Cardiac fibroblast (primary cell): Measurements from ENCODE around the gene ZNF365.

Source experiments
- DNase-seq, 2 donors: peaks; one replicate each; pipeline versions ENCODE4 v3.0.0 to v3.0.0-alpha.2; 2010; ENCODE audit warnings: low read depth in 2 of 2
- H3K4me3 ChIP-seq, 2 donors: replicated peaks in 1 of 2; 1 replicate in 1 of 2; 2 replicates in 1 of 2; pipeline ENCODE4 v1.5.1; 2011; ENCODE audit warnings: low read depth in 2 of 2, low read length in 2 of 2, mild to moderate bottlenecking in 2 of 2, moderate library complexity in 1 of 2
- TF ChIP-seq, protein P1 (sequence below): IDR thresholded peaks from one replicate; pipeline ENCODE4 v1.5.1; 2011; ENCODE audit warnings: low read depth, mild to moderate bottlenecking, low read length, inconsistent platforms

The ZNF365 gene

DNA sequence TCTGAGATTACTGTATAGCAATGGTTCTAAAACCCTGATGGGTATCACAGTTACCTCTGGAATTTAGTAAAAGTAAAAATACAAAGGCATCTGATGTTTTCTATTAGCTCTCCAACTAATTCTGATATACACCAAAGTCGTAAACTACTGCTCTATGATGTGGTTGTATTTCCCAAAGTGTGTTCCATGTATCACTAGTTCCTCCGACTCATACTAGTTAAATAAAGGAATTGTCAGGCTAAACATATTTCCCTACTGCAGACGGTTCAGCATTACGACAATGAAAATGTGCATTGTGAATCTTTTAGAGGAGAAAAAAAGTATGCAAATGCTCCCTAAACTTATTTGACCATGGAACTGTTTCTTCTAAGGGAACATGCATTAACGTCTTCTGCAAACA, 38.9 kb downstream of the ZNF365 start:
- DNase-seq: no peak
- no peak overlapping the region for H3K4me3 ChIP-seq
- TF ChIP-seq, protein P1, sequence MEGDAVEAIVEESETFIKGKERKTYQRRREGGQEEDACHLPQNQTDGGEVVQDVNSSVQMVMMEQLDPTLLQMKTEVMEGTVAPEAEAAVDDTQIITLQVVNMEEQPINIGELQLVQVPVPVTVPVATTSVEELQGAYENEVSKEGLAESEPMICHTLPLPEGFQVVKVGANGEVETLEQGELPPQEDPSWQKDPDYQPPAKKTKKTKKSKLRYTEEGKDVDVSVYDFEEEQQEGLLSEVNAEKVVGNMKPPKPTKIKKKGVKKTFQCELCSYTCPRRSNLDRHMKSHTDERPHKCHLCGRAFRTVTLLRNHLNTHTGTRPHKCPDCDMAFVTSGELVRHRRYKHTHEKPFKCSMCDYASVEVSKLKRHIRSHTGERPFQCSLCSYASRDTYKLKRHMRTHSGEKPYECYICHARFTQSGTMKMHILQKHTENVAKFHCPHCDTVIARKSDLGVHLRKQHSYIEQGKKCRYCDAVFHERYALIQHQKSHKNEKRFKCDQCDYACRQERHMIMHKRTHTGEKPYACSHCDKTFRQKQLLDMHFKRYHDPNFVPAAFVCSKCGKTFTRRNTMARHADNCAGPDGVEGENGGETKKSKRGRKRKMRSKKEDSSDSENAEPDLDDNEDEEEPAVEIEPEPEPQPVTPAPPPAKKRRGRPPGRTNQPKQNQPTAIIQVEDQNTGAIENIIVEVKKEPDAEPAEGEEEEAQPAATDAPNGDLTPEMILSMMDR: no peak

DNA sequence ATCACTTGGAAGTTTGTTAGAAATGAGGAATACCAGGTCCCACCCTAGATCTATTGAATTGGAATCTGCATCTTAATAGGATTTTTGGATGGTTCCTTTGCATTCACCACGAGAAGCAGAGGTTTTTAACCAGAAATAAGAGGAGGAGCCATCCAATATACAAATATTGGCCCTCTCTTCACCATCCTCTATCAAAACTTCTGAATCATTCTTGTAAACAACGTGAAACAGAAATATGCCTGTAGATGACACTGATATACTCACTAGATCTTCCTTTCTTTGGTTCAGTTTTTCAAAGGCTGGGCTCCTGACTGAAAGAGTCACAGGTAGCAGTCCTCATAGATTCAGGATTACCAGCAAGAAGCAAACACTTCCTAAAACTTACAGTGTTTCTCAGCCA, 39.5 kb downstream of the ZNF365 start:
- H3K4me3 ChIP-seq: no peak overlapping the region
- TF ChIP-seq, protein P1: no peak
- DNase-seq: no peak

DNA sequence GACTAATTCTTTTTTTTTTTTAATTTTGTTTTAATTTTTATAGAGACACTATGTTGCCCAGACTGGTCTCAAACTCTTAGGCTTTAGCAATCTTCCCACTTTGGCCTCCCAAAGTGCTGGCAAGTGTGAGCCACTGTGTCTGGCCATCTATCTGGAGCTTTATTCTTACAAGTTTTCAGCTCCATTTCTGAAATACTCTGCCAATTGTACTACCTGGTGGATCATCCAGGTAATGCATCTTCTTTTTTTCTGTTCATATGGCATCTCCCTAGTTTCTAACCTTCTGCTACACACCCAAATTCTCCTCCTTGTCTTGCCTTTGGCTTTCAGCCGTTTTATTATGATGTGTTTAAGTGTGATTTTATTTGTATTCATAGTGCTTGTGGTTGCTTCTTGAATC, 40.2 kb downstream of the ZNF365 start:
- no peak overlapping the region for H3K4me3 ChIP-seq
- peak in 1 of 2 donors; percentile 10 for DNase-seq

DNA sequence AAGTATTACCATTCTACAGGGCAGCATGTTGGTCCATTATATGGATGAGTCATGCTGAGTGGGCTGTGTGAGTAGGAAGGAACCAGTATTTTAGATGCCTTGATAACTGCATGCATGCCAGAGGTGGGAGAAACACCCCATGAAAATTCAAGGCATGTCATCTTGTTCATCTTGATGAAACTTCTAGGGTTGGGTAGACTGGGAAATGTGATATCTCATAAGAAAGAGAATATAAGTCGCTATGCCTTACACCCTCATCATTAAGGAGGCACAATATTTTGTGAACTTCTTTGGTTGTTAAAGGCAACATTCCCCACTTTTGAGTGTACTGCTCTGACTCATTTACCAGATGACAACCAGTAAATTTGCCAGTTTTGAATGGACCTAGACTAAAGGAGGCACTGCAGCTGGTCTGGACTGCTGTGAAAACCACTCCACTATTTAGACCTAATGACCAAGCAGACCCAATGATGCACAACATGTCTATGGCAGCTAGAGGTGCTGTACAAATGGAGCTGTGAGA, 48.0 kb downstream of the ZNF365 start:
- H3K4me3 ChIP-seq: no peak overlapping the region

More for the DNA sequence above, 40.2 kb downstream of the ZNF365 start:
- TF ChIP-seq, protein P1: peak; percentile 18

DNA sequence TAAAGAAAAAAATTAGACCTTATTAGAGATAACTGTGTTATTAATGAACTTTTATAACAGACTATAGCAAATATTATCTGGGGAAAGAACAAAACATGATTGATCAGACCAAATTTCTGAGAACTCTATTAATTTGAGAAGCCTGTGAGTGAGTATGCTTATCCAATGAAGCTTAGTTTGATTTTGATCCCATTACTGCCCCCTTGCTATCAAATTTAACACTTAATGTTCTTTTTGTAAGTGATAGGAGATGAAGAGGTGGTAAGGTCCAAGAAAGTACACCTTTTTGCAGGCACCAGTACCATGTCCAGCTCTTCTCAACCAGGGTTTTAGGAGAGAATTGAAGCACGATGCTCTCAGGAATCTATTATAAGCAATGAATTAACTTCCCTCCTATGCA, 49.9 kb downstream of the ZNF365 start:
- TF ChIP-seq, protein P1: peak; percentile 6
- peak in 1 of 2 donors; percentile 14 for DNase-seq
- no peak overlapping the region for H3K4me3 ChIP-seq

More for the DNA sequence above, 48.0 kb downstream of the ZNF365 start:
- TF ChIP-seq, protein P1: peak; percentile 5
- DNase-seq: peak; percentile 37 to 85

DNA sequence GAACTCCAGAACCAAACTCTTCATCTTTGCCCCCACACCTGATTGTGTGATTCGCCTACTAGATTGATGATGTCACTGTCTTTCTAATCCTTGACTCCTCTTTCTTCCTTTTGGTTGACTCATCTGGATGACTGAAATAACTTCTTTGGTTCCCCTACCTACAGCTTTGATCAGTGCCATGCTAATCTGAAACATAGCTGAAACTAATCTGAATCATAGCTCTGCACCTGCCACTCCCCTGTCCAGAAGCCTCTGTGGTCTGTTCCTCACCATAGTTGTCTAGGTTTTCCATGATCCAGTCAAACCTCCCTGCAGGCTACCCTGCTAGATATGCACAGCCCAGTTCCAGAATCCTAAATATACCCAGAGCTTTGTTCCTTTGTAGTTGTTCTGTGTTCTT, 51.9 kb downstream of the ZNF365 start:
- peak in 1 of 2 donors; percentile 59 for DNase-seq
- TF ChIP-seq, protein P1: no peak
- no peak overlapping the region for H3K4me3 ChIP-seq

DNA sequence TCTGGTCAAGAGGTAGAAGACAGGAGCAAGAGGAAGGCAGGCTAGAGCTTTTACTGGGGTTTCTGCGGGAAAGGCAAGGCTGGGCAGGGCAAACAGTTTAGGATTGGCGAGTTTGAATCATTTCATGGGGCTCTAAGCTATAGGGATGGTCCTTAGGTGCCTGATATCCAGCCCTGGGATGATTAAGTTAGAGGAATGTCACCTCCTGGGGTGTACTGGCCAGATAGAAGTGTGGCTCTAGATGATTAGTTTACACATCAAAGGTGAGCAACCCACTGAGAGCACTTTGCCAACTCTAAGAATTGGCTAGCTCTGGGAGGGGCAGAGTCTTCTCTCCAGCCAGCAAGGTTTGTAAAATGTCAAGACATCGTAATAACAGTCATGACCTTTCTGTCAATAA, 52.4 kb downstream of the ZNF365 start:
- no peak overlapping the region for H3K4me3 ChIP-seq
- TF ChIP-seq, protein P1: no peak
- no peak for DNase-seq
